ENCODE results near the gene TMEM62.
"Not testable (repeated sequence)": the region's sequence is repeated elsewhere in the genome, so short reads cannot be mapped to it uniquely, and the experiment has no call there.

Gene TMEM62

GRCh38 chr15:43225201-43225949 is 92.0 kb downstream of the TMEM62 start:
- H3K27me3 ChIP-seq (ENCODE audit: control insufficient read depth, low read length): no peaks in the 10 kb centered on the region; the same call in 1 of the 2 replicates
- H3K9me3 ChIP-seq (ENCODE audit: control insufficient read depth, insufficient read depth, low read length): no peaks in the 10 kb centered on the region
- H3K9me2 ChIP-seq (replicated peaks; ENCODE audit: control insufficient read depth, low read length): no peaks in the 10 kb centered on the region
- no peaks in the 10 kb centered on the region for H4K20me1 ChIP-seq (ENCODE audit: control insufficient read depth, insufficient read depth, low read depth, low read length)
- H3K4me3 ChIP-seq (ENCODE audit: low read length): no peak overlapping the region
- no peaks in the 10 kb centered on the region for H3K79me2 ChIP-seq (ENCODE audit: control insufficient read depth, low read length)
- no peaks in the 10 kb centered on the region for H3F3A ChIP-seq (ENCODE audit: control insufficient read depth, insufficient read depth)
- H3K27ac ChIP-seq (ENCODE audit: low read depth, low read length): no peak overlapping the region
- TF ChIP-seq CTCF (IDR thresholded peaks at IDR 0.05; ENCODE audit: low read depth, low read length, poor library complexity, severe bottlenecking) (peak; percentile 78), EZH2phosphoT487 (IDR thresholded peaks at IDR 0.05; ENCODE audit: borderline replicate concordance, low read length) (no peak)
- H3K4me1 ChIP-seq (ENCODE audit: control insufficient read depth, low read length): no peaks in the 10 kb centered on the region
- no peaks in the 10 kb centered on the region for H3K36me3 ChIP-seq (ENCODE audit: control insufficient read depth, low read length)
- no peak overlapping the region for H3K4me2 ChIP-seq (ENCODE audit: low read length)

DNA sequence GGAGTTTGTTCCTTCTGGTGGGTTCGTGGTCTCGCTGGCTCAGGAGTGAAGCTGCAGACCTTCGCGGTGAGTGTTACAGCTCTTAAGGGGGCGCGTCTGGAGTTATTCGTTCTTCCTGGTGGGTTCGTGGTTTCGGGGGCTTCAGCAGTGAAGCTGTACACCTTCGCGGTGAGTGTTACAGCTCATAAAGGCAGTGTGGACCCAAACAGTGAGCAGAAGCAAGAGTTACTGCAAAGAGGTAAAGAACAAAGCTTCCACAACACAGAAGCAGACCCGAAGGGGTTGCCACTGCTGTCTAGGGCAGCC is 92.5 kb downstream of the TMEM62 start:
- not testable (repeated sequence) for H3K27me3 ChIP-seq (ENCODE audit: control insufficient read depth, low read length); H3K79me2 ChIP-seq (ENCODE audit: control insufficient read depth, low read length); H3K4me2 ChIP-seq (ENCODE audit: low read length); H3K9me3 ChIP-seq (ENCODE audit: control insufficient read depth, insufficient read depth, low read length); H3K36me3 ChIP-seq (ENCODE audit: control insufficient read depth, low read length); H3F3A ChIP-seq (ENCODE audit: control insufficient read depth, insufficient read depth); H3K4me1 ChIP-seq (ENCODE audit: control insufficient read depth, low read length); H4K20me1 ChIP-seq (ENCODE audit: control insufficient read depth, insufficient read depth, low read depth, low read length); H3K27ac ChIP-seq (ENCODE audit: low read depth, low read length); H3K4me3 ChIP-seq (ENCODE audit: low read length); H3K9me2 ChIP-seq (replicated peaks; ENCODE audit: control insufficient read depth, low read length)

DNA sequence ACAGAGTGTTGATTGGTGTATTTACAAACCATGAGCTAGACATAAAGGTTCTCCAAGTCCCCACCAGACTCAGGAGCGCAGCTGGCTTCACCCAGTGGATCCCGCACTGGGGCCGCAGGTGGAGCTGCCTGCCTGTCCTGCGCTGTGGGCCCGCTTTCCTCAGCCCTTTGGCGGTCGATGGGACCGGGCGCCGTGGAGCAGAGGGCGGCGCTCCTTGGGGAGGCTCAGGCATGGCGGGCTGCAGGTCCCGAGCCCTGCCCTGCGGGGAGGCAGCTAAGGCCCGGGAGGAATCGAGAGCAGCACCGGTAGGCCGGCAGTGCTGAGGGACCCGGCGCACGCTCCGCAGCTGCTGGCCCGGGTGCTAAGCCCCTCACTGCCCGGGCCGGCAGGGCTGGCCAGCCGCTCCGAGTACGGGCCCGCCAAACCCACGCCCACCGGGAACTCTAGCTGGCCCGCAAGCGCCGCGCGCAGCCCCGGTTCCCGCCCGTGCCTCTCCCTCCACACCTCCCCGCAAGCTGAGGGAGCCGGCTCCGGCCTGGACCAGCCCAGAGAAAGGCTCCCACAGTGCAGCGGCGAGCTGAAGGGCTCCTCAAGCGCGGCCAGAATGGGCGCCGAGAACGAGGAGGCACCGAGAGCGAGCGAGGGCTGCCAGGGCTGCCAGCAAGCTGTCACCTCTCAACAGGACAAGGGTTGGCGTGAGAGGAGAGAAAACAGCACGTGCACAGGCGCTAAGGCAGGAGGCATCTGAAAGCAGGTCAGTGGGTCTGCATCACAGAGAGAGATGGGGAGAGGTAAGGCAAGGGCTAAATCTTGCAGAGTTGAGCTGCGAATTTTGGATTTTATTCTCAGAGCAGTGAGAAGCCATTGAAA is 93.3 kb downstream of the TMEM62 start:
- no peaks in the 10 kb centered on the region; the same call in 1 of the 2 replicates for H3K27me3 ChIP-seq (ENCODE audit: control insufficient read depth, low read length)
- no peak overlapping the region for H3K4me2 ChIP-seq (ENCODE audit: low read length)
- no peak overlapping the region for H3K27ac ChIP-seq (ENCODE audit: low read depth, low read length)

More for the DNA sequence above, 93.3 kb downstream of the TMEM62 start:
- Histone ChIP-seq H3K4me1 (ENCODE audit: control insufficient read depth, low read length) (no peaks in the 10 kb centered on the region), H3K36me3 (ENCODE audit: control insufficient read depth, low read length) (no peaks in the 10 kb centered on the region), H3K4me3 (ENCODE audit: low read length) (no peak overlapping the region), H3K9me3 (ENCODE audit: control insufficient read depth, insufficient read depth, low read length) (no peaks in the 10 kb centered on the region), H3K9me2 (replicated peaks; ENCODE audit: control insufficient read depth, low read length) (no peaks in the 10 kb centered on the region), H4K20me1 (ENCODE audit: control insufficient read depth, insufficient read depth, low read depth, low read length) (no peaks in the 10 kb centered on the region), H3K79me2 (ENCODE audit: control insufficient read depth, low read length) (no peaks in the 10 kb centered on the region), H3F3A (ENCODE audit: control insufficient read depth, insufficient read depth) (no peaks in the 10 kb centered on the region)
- TF ChIP-seq CTCF (IDR thresholded peaks at IDR 0.05; ENCODE audit: low read depth, low read length, poor library complexity, severe bottlenecking) (no peak), EZH2phosphoT487 (IDR thresholded peaks at IDR 0.05; ENCODE audit: borderline replicate concordance, low read length) (no peak)
